NAMALWA (cell line): ENCODE data around the gene VPS35.
"Not testable (repeated sequence)": the region's sequence is repeated elsewhere in the genome, so short reads cannot be mapped to it uniquely, and the experiment has no call there.

Source experiments
- DNase-seq: peaks from one replicate; pipeline ENCODE4 v3.0.0-alpha.2; 2015; ENCODE audit warnings: low spot score

The VPS35 gene

GRCh38 chr16:46712911-46713310 lies 23.9 kb upstream of the VPS35 start:
- DNase-seq: no peak

- DNase-seq: no peak
Measured at GRCh38 chr16:46711106-46712058, 22.4 kb upstream of the VPS35 start.

- DNase-seq: no peak
Measured at GRCh38 chr16:46709469-46710005, 20.6 kb upstream of the VPS35 start.

- no peak for DNase-seq
Measured at GRCh38 chr16:46706642-46707041, 17.7 kb upstream of the VPS35 start.

- DNase-seq: no peak
Measured at GRCh38 chr16:46702030-46702429, 13.1 kb upstream of the VPS35 start.

- DNase-seq: no peak
Measured at GRCh38 chr16:46701615-46702014, 12.6 kb upstream of the VPS35 start.

GRCh38 chr16:46700048-46700447 lies 11.1 kb upstream of the VPS35 start:
- DNase-seq: no peak

- DNase-seq: no peak
Measured at GRCh38 chr16:46696957-46697356, 8.0 kb upstream of the VPS35 start.

GRCh38 chr16:46695937-46696336 lies 7.0 kb upstream of the VPS35 start:
- no peak for DNase-seq

- DNase-seq: no peak
Measured at GRCh38 chr16:46693598-46693997, 4.6 kb upstream of the VPS35 start.

GRCh38 chr16:46691726-46692125 lies 2.7 kb upstream of the VPS35 start:
- DNase-seq: no peak

- no peak for DNase-seq
Measured at GRCh38 chr16:46690281-46691178, 1.6 kb upstream of the VPS35 start.

- DNase-seq: peak; percentile 97
Measured at GRCh38 chr16:46689365-46690280, 645 bp upstream of the VPS35 start, which contains the start of gene ORC6. TSS of gene ORC6 (plus strand) at chr16:46689659. CDS start at chr16:46689706, 47 bp downstream.

- no peak for DNase-seq
Measured at GRCh38 chr16:46688101-46688653, 801 bp downstream of the VPS35 start.

- DNase-seq: no peak
Measured at GRCh38 chr16:46687486-46687885, 1.5 kb downstream of the VPS35 start.

- no peak for DNase-seq
Measured at GRCh38 chr16:46686815-46687473, 2.0 kb downstream of the VPS35 start.

GRCh38 chr16:46681867-46682266 lies 7.1 kb downstream of the VPS35 start:
- DNase-seq: not testable (repeated sequence)

GRCh38 chr16:46677943-46678342 lies 11.0 kb downstream of the VPS35 start:
- not testable (repeated sequence) for DNase-seq

- DNase-seq: peak; percentile 81
Measured at GRCh38 chr16:46673320-46674013, 15.5 kb downstream of the VPS35 start.

- no peak for DNase-seq
Measured at GRCh38 chr16:46662123-46662522, 26.9 kb downstream of the VPS35 start.
